ENCODE results near the gene TNFSF8.

DNA sequence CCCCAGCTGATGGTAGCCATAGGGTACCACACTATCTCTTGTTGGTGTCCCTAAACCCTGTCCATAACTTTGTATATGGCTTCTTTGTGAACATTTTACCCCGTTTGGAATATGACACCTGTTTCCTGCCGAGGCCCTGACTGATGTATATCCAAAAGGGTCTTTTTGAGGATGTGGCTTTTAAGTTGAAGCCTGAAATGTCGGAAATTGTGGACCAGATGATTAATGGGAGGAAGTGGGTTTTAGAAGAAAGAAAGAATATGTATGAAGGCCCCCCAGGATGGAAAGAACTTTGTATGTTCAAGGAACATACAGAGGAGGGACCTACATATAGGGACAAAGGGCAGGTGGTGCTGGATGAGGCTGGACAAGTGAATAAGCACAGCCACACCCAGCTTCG, 16.7 kb upstream of the TNFSF8 start:
- TF ChIP-seq OSR1 (CRISPR knock-in tag; IDR thresholded peaks at IDR 0.05) (no peak), ZFP30 (CRISPR knock-in tag; IDR thresholded peaks at IDR 0.05) (no peak), ESRRG (CRISPR knock-in tag; IDR thresholded peaks at IDR 0.05) (no peak), SNAI2 (CRISPR knock-in tag; IDR thresholded peaks at IDR 0.05) (no peak), ZFP3 (CRISPR knock-in tag; IDR thresholded peaks at IDR 0.05) (no peak), ZNF565 (CRISPR knock-in tag; conservative IDR thresholded peaks at IDR 0.05; ENCODE audit: low read depth) (no peak), ISL1 (CRISPR knock-in tag; IDR thresholded peaks at IDR 0.05) (no peak), ARNTL (CRISPR knock-in tag; IDR thresholded peaks at IDR 0.05; ENCODE audit: borderline replicate concordance, low read depth) (no peak)
- TF ChIP-seq, protein P1, sequence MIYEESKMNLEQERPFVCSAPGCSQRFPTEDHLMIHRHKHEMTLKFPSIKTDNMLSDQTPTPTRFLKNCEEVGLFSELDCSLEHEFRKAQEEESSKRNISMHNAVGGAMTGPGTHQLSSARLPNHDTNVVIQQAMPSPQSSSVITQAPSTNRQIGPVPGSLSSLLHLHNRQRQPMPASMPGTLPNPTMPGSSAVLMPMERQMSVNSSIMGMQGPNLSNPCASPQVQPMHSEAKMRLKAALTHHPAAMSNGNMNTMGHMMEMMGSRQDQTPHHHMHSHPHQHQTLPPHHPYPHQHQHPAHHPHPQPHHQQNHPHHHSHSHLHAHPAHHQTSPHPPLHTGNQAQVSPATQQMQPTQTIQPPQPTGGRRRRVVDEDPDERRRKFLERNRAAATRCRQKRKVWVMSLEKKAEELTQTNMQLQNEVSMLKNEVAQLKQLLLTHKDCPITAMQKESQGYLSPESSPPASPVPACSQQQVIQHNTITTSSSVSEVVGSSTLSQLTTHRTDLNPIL (CRISPR knock-in tag; IDR thresholded peaks at IDR 0.05; ENCODE audit: low read depth) = no peak
